Measurements from ENCODE around the gene JAKMIP3.

JAKMIP3 gene

DNA sequence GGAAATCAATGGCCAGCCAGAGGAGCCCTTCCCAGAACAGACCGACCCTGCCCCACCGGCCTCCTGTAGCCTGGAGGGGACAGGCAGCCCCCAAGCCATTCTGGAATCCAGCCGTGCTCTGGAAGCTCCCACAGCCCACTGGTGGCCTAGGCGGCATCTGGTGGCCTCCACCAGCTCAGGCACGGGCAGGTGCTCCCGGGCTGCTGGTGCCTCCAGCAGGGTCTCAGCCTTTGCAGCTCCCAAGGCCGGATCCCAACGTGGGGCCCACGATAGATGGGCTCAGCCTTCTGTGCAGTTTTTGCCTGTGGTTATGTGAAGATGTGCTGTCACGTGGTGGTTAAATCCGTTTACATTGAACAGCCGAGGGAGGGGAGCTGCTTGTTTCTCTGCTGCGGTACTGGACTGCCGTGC, 44.4 kb downstream of the JAKMIP3 start:
- DNase-seq (ENCODE audit: low read depth in 2 of 2) = no peak

DNA sequence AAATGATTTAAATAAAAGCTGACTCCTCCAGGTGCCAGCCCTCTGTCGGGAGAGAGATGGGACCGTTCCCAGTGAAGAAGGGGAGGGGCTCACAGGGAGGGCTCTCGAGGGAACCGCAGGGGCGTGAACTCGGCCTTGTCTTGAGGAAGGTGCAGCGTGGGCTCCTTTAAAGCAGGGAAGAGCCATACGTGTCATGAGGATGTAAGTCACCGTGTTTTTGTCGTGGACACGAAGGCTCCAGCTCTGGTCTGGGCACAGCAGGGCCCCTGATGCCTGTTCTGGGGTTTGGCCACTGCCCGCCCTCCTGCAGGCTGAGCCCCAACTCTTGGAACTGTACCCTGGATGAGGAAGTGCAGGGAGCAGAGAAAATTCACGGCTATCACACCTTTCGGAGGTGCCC, 45.0 kb downstream of the JAKMIP3 start:
- no peak for DNase-seq (ENCODE audit: low read depth in 2 of 2)

DNA sequence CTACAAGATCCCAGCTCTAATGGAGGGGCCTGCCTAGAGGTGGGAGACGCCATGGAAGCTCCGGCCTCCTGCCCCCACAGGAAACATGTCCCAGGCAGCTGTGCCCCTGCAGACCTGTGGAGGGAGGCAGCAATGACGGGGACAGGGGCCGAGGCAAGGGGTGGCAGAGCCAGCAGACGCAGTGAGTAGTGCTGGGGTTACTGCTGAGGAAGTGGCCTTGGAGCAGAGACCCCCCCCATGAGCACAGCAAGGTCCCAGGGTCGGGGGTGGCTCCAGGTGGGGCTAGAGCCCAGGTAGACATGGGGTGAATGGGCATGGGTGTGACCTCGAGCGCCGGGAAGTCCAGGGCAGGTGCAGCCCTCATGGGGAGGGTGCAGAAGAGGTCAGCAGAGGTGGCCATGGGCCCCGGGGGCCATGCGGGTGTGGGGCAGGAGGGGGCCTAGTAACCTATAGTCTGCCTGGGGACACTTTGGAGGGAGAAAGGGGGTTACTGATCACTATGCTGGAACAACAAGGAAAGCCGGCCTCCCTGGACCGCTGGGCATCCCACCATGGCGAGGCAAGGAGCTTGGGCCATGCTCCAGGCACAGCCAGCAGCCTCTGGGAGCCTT, 45.5 kb downstream of the JAKMIP3 start:
- no peak for DNase-seq (ENCODE audit: low read depth in 2 of 2)

DNA sequence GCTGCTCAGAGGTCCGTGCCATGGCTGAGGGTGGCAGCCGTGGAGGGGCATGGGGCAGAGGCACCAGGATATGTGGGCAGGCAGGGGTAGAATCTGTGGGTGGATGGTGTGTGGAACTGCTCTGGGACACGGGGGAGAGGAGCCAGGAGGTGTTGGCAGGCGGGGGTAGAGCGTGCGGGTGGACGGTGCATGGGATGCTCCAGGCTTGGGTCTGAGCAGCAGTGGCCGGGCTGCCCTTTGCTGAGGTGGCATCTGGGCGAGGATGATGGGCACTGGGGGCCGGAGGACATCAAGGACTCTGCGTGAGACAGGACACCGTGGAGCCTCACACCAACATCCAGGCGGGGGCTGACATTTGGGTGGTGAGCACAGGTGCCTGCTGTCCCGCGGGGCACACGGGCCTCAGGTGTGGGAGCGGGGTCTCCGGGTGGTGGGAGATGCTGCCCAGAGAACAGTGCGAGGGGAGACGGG, 46.2 kb downstream of the JAKMIP3 start:
- no peak for DNase-seq (ENCODE audit: low read depth in 2 of 2)

DNA sequence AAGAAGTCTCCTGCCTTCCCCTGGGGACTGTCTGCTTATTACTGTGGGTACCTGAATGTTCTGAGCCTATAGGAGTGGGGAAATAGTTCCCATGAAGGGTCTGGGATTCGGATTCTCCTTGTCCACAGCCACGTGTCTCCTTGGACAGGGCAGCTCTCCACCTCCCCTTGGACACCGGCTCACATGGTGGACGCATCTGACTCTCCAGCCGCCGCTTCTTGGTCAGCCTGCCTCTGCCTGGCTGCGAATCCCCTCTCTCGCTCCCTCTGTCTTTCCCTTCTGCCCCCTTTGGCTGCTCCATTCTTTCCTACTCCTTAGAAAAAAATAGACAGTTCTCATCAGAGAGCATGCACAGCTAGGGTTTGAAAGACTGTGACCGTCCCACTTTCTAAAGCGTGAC, 46.9 kb downstream of the JAKMIP3 start:
- DNase-seq (ENCODE audit: low read depth in 2 of 2) = no peak

DNA sequence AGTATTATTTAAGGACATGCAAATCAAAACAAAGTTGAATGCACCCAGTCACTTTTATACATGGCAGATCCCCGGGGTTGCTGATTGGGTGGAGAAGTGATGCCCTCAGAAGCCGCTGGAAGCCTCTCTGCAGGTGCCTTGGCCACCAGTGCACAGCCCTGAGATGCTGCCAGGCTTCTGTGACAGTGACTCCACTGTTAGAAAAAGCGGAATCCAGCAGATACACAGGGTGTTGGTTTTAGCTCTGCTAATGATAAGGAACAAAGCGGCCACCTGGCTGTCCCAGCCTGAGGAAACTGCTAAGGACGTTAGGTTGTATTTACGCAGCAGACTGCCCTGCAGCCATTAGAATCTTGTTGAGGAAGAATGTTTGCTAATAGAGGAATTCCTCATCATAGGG, 47.5 kb downstream of the JAKMIP3 start:
- no peak for DNase-seq (ENCODE audit: low read depth in 2 of 2)

DNA sequence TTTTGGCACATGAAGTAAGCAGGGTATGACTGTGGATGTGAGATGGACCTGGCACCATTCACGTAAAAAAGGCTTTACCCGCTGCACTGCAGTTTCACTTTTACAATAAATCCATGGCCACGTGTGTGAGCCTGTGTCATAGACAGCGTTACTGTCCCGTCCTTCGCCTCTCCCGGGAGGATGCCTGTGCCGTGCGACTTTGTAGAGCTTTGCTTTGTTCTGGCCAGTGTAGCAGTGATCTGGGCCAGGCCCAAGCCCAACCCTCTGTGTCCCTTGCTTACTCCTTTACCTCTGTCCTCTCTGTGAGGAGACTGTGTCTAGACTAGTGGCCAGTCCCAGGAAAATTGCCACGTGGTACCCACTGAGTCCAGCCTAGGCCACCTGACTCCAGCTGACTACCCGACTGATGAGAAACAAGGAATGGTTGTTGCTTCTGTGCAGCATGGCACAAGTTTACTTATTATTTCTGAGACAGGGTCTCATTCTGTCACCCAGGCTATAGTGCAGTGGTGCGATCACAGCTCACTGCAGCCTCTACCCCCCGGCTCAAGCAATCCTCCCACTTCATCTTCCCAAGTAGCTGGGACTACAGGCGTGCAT, 48.1 kb downstream of the JAKMIP3 start:
- DNase-seq (ENCODE audit: low read depth in 2 of 2) = no peak

DNA sequence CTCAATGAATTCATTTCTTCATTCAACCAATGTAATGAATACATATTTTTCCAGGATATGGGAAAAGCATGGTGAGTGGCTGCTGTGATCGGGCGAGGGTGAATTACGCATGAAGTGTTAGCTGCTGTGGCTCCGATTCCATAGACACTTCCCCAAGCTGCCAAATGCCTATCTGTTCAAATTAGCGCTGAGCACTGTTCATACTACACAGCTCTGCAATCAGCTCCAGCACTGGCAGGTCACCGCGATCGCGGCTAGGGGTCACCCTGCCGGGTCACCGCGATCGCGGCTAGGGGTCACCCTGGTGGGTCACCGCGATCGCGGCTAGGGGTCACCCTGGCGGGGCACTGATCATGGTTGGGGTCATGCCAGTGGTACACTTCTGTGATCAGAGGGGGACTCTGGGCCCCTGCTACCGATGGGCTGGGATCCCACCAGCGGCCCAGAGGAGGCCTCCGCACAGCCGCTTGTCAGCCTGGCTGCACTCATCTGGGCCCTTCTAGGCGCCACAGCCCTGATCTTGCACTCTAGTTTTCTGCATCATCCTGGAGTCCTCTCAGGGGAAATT, 49.3 kb downstream of the JAKMIP3 start:
- DNase-seq (ENCODE audit: low read depth in 2 of 2) = no peak

Data from stimulated activated CD8-positive, alpha-beta memory T cell treated with anti-CD3 and anti-CD28 coated beads, Interleukin-15, amount 100 ng/mL, for 4 hours (primary cell).